ENCODE data around the gene DOP1A. TPM values are rescaled to one million over a fixed set of nuclear protein-coding genes. Genes with fewer than 3 reads are reported as not detected.

DOP1A gene
- total RNA-seq, 3 donors from 2014 or later = 28.0 to 35.8 (median 30.4) TPM

DNA sequence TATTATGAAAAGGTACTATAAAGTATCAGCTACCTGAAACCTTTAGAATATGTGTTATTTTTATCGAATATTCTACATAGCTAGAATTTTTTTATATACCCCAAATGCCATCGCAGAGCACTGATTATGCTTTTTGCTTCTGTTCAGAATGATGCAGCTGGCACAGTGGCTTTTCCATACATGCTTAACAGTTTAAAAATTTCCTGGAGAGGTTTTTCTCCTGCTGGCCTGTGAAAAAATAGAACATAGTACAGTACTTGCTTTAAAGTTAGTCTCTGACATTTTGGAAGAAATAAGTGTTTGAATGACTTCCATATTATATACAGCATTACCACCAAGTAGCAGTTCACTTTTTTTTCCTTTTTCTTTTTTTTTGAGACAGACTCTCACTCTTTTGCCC is 5.3 kb downstream of the DOP1A start:
- TF ChIP-seq CTCF (IDR thresholded peaks at IDR 0.05) = no peak
- no peak overlapping the region for H3K4me3 ChIP-seq
- no peaks in the 10 kb centered on the region for H3K9me3 ChIP-seq
- no peaks in the 10 kb centered on the region for H3K36me3 ChIP-seq (ENCODE audit: low read depth)
- ATAC-seq = no peak
- intact Hi-C loops (cut with DNase I, micrococcal nuclease) = loop anchor here in 1 of 2 donors (10.0 kb wide), 1 partner anchor 442 kb away; the partner anchor contains the start of gene PRSS35
- H3K4me1 ChIP-seq (ENCODE audit: low read depth) = peaks cover 14% of the 10 kb centered on the region
- DNase-seq = no peak

DNA sequence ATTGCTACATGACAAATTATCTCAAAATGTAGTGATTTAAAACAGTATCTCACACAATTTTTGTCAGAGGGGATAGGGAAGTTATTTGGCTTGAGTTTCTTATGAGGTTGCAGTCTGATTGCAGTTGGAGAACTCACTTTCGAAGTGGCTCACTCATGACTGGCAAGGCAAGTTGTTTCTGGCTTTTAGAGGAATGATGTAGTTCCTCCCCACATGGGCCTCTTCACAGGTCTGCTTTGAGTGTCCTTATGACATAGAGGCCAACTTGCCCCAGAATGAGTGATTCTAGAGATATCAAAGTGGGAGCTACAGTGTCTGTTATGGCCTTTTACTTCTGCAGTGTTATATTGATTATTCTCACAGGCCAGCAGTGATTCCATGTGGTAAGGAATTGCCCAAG is 6.1 kb downstream of the DOP1A start:
- intact Hi-C loops (cut with DNase I, micrococcal nuclease) = loop anchor here in 1 of 2 donors (10.0 kb wide), 1 partner anchor 441 kb away; the partner anchor contains the start of gene PRSS35
- Histone ChIP-seq H3K36me3 (ENCODE audit: low read depth) (no peaks in the 10 kb centered on the region), H3K4me1 (ENCODE audit: low read depth) (peaks cover 10% of the 10 kb centered on the region), H3K9me3 (no peaks in the 10 kb centered on the region), H3K4me3 (no peak overlapping the region)
- no peak for ATAC-seq
- DNase-seq = no peak
- TF ChIP-seq CTCF (IDR thresholded peaks at IDR 0.05) = no peak

DNA sequence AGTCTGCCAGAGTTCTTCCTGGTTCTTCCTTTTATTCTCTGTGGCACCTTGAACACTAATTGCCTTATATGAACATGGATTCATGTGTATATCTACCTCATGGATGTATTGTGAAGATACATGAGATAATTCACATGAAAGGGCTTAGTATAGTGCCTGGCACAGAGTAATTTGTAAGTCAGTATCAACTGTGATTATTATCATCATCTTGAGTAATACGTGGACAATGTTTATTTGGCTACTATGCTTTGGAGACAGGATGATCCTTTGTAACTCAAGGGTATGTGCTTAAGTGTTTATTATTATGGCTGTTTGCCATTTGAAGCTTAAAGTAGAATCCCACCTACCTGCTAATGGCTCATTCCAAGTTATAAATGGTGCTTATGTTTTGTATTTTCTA is 16.0 kb downstream of the DOP1A start:
- intact Hi-C loops (cut with DNase I, micrococcal nuclease) = no loop called here
- H3K4me3 ChIP-seq = no peak overlapping the region
- DNase-seq (no peak), ATAC-seq (no peak)
- no peaks in the 10 kb centered on the region for H3K9me3 ChIP-seq
- H3K4me1 ChIP-seq (ENCODE audit: low read depth) = no peaks in the 10 kb centered on the region
- TF ChIP-seq CTCF (IDR thresholded peaks at IDR 0.05) = no peak
- no peaks in the 10 kb centered on the region for H3K36me3 ChIP-seq (ENCODE audit: low read depth)

DNA sequence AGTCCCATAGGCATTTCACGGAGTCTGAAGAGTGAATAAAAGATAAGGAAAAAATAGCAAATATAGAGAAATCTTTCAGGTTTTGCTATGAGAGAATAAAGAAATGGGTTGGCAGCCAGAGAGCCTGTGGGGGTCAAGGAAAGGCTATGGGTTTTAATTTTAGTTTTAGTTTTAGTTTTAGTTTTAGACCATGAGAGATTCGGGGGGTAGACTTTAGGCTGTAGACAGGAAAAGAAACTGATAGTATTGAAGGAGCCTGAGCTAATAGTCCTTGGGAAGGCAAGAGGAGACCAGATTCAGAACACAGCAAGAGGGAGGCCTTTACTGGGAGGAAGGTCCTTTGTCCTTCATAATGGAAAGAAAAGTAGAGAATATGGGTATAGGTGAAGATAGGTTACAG is 19.3 kb downstream of the DOP1A start:
- Histone ChIP-seq H3K4me3 (no peak overlapping the region), H3K9me3 (no peaks in the 10 kb centered on the region), H3K4me1 (ENCODE audit: low read depth) (no peaks in the 10 kb centered on the region), H3K36me3 (ENCODE audit: low read depth) (no peaks in the 10 kb centered on the region)
- intact Hi-C loops (cut with DNase I, micrococcal nuclease) = no loop called here
- TF ChIP-seq CTCF (IDR thresholded peaks at IDR 0.05) = no peak
- DNase-seq = no peak
- ATAC-seq = no peak

DNA sequence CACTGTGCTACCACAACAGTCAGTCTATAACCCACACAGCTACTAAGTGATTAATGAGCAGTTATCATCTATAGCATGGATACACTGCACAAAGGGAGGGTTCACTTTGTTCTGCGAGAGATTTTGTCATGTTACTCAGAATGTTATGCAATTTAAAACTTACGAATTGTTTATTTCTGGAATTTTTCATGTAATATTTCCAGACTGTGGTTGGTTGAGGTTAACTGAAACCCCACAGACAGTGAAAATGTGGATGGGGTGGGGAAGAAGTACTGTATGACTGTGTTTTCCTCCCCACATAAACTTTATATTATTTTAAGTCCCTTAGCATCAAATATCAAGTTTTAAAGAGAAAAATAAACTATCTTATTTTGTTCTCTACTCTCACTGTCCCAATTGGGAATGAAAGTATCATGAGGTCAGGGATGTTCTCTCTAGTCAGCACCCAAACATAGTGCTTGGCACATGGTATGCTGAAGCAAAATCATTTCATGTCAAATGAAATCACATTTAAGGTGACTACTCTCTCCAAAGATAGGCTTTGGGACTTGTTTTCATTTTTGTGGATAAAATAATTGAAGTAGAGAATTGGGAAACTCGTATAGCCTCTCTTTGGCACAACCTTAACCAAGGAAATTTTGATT is 25.4 kb downstream of the DOP1A start:
- no peaks in the 10 kb centered on the region for H3K9me3 ChIP-seq
- H3K36me3 ChIP-seq (ENCODE audit: low read depth) = no peaks in the 10 kb centered on the region
- no peaks in the 10 kb centered on the region for H3K4me1 ChIP-seq (ENCODE audit: low read depth)
- TF ChIP-seq CTCF (IDR thresholded peaks at IDR 0.05) = no peak
- no peak for ATAC-seq
- no peak for DNase-seq
- no peak overlapping the region for H3K4me3 ChIP-seq
- intact Hi-C loops (cut with DNase I, micrococcal nuclease) = no loop called here

- DNase-seq (no peak), ATAC-seq (no peak)
- Histone ChIP-seq H3K4me1 (ENCODE audit: low read depth) (no peaks in the 10 kb centered on the region), H3K4me3 (no peak overlapping the region), H3K9me3 (no peaks in the 10 kb centered on the region), H3K36me3 (ENCODE audit: low read depth) (no peaks in the 10 kb centered on the region)
- no peak for TF ChIP-seq CTCF (IDR thresholded peaks at IDR 0.05)
- intact Hi-C loops (cut with DNase I, micrococcal nuclease) = no loop called here
These were observed 29.3 kb downstream of the DOP1A start for GRCh38 chr6:83096791-83097190.
